ENCODE measurements around the gene PRKN.

The PRKN gene

DNA sequence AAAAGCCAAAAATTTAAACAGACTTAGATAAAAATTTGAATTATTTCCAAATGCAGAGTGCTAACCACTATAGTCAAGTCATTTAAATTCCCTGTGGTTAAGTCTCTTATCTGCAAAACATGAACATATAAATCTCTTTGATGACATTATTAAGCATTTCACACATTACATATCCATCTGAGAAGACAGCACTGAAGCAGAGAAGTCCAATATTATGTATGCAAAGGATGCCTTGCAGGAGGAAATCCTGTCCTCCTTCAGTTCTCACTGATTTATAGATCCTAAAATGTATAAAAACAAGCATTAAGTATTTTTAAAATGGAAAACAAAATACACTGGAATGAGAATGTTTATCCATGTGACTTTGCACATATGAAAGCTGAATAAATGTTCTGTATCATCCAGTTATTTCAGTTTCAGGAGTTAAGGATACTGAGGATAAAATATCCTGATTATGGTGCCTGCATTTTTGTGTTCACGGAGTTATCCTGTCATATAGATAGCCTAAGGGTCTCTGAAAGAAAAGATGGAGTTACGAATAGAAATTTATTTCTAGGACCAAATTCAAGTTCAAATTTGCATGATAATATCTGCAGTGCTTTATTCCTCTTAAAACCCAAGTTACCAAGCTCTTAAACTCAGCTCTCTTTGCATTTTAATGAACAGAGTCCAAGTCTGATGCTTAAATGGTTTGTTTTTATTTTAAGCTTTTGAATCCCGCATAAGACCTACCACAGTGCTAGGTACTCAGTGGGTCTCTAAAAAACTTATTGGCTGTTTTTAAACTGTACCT lies 145.4 kb downstream of the PRKN start:
- Histone ChIP-seq H3K9ac (no peak overlapping the region), H4K20me1 (ENCODE audit: insufficient read depth) (no peaks in the 10 kb centered on the region), H3K79me2 (ENCODE audit: insufficient read depth, low read depth) (no peaks in the 10 kb centered on the region), H3K27me3 (ENCODE audit: insufficient read depth, low read depth) (no peaks in the 10 kb centered on the region), H3K27ac (no peak overlapping the region), H2AFZ (ENCODE audit: low read depth) (no peak overlapping the region), H3K36me3 (ENCODE audit: insufficient read depth) (no peaks in the 10 kb centered on the region), H3K4me1 (ENCODE audit: low read depth, poor library complexity, severe bottlenecking) (no peaks in the 10 kb centered on the region), H3K4me2 (no peak overlapping the region), H3K4me3 (IDR thresholded peaks at IDR 0.05; ENCODE audit: insufficient read depth, low read depth, low read length) (no peak overlapping the region)
- TF ChIP-seq, protein P1, sequence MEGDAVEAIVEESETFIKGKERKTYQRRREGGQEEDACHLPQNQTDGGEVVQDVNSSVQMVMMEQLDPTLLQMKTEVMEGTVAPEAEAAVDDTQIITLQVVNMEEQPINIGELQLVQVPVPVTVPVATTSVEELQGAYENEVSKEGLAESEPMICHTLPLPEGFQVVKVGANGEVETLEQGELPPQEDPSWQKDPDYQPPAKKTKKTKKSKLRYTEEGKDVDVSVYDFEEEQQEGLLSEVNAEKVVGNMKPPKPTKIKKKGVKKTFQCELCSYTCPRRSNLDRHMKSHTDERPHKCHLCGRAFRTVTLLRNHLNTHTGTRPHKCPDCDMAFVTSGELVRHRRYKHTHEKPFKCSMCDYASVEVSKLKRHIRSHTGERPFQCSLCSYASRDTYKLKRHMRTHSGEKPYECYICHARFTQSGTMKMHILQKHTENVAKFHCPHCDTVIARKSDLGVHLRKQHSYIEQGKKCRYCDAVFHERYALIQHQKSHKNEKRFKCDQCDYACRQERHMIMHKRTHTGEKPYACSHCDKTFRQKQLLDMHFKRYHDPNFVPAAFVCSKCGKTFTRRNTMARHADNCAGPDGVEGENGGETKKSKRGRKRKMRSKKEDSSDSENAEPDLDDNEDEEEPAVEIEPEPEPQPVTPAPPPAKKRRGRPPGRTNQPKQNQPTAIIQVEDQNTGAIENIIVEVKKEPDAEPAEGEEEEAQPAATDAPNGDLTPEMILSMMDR (conservative IDR thresholded peaks at IDR 0.05; ENCODE audit: low read depth, low read length) = no peak

DNA sequence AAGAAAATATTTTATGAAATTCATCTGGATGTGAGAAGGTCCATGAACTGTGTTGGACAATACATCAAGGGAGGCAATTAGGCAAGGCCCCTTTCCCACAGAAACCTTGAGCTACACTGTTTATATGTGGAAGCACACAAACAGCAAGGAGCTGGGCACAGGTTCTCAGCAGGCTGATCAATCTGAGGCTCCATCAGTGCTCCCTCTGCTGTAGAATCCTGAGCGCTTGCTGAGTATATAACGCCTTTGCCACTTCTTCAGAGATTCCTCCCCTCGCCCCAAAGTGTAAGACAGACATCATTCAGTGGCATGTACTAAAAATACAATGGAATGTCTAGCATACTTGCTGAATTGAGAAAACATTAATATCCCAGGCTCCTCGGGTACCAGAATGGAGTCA lies 146.9 kb downstream of the PRKN start:
- H3K4me3 ChIP-seq (IDR thresholded peaks at IDR 0.05; ENCODE audit: insufficient read depth, low read depth, low read length) = no peak overlapping the region
- H3K4me1 ChIP-seq (ENCODE audit: low read depth, poor library complexity, severe bottlenecking) = no peaks in the 10 kb centered on the region
- H2AFZ ChIP-seq (ENCODE audit: low read depth) = no peak overlapping the region
- no peak overlapping the region for H3K9ac ChIP-seq
- H3K36me3 ChIP-seq (ENCODE audit: insufficient read depth) = no peaks in the 10 kb centered on the region
- TF ChIP-seq, protein P1 (conservative IDR thresholded peaks at IDR 0.05; ENCODE audit: low read depth, low read length) = no peak
- H3K27me3 ChIP-seq (ENCODE audit: insufficient read depth, low read depth) = no peaks in the 10 kb centered on the region
- H4K20me1 ChIP-seq (ENCODE audit: insufficient read depth) = no peaks in the 10 kb centered on the region
- no peak overlapping the region for H3K4me2 ChIP-seq
- no peaks in the 10 kb centered on the region for H3K79me2 ChIP-seq (ENCODE audit: insufficient read depth, low read depth)
- no peak overlapping the region for H3K27ac ChIP-seq

DNA sequence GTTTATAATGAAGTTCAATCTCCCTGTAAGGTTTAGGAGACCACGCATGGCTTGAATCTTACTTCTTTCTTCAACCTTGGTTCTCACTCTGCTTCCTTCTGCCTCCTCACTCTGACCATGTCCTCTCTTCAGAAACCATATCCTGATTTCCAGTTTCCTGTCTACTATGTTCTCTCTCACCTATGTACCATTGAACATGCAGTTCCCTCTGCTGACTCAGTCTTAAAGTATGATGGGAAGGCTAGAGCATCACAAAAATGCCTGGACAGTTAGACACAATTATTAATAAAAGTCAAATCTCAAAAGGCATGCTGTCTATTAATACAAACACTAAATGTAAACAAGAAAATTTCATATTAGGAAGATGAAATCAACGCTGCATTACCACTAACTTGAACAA lies 151.6 kb downstream of the PRKN start:
- TF ChIP-seq, protein P1 (conservative IDR thresholded peaks at IDR 0.05; ENCODE audit: low read depth, low read length) = no peak
- no peak overlapping the region for H3K4me3 ChIP-seq (IDR thresholded peaks at IDR 0.05; ENCODE audit: insufficient read depth, low read depth, low read length)

DNA sequence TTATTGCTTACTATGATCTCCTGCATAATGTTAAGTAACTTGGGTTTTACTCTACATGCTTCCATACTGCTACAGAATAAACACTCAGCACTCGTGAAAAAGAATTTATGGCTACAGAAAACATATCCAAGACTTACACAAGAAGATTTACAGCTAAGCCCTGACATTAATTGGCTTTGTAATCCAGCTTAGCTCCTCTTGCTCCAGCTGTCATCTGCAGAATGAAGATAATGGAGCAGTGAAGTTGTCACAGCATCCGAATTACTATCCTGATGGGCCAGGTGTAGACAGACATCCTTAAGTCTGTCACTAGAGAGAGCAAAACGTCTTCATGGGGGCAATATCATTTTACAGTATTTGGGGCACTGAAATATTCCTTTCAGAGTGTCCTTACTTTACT lies 155.3 kb downstream of the PRKN start:
- Histone ChIP-seq H3K27ac (no peak overlapping the region), H3K9ac (no peak overlapping the region), H3K27me3 (ENCODE audit: insufficient read depth, low read depth) (no peaks in the 10 kb centered on the region), H3K79me2 (ENCODE audit: insufficient read depth, low read depth) (no peaks in the 10 kb centered on the region), H2AFZ (ENCODE audit: low read depth) (no peak overlapping the region), H3K4me2 (no peak overlapping the region), H4K20me1 (ENCODE audit: insufficient read depth) (no peaks in the 10 kb centered on the region), H3K4me3 (IDR thresholded peaks at IDR 0.05; ENCODE audit: insufficient read depth, low read depth, low read length) (no peak overlapping the region), H3K36me3 (ENCODE audit: insufficient read depth) (no peaks in the 10 kb centered on the region), H3K4me1 (ENCODE audit: low read depth, poor library complexity, severe bottlenecking) (no peaks in the 10 kb centered on the region)
- TF ChIP-seq, protein P1 (conservative IDR thresholded peaks at IDR 0.05; ENCODE audit: low read depth, low read length) = no peak

More for the DNA sequence above, 151.6 kb downstream of the PRKN start:
- Histone ChIP-seq H3K27me3 (ENCODE audit: insufficient read depth, low read depth) (no peaks in the 10 kb centered on the region), H3K9ac (no peak overlapping the region), H4K20me1 (ENCODE audit: insufficient read depth) (no peaks in the 10 kb centered on the region), H3K4me2 (no peak overlapping the region), H3K27ac (no peak overlapping the region), H3K4me1 (ENCODE audit: low read depth, poor library complexity, severe bottlenecking) (no peaks in the 10 kb centered on the region), H2AFZ (ENCODE audit: low read depth) (no peak overlapping the region), H3K36me3 (ENCODE audit: insufficient read depth) (no peaks in the 10 kb centered on the region), H3K79me2 (ENCODE audit: insufficient read depth, low read depth) (no peaks in the 10 kb centered on the region)
